ENCODE measurements around the gene GUF1.

Gene GUF1

DNA sequence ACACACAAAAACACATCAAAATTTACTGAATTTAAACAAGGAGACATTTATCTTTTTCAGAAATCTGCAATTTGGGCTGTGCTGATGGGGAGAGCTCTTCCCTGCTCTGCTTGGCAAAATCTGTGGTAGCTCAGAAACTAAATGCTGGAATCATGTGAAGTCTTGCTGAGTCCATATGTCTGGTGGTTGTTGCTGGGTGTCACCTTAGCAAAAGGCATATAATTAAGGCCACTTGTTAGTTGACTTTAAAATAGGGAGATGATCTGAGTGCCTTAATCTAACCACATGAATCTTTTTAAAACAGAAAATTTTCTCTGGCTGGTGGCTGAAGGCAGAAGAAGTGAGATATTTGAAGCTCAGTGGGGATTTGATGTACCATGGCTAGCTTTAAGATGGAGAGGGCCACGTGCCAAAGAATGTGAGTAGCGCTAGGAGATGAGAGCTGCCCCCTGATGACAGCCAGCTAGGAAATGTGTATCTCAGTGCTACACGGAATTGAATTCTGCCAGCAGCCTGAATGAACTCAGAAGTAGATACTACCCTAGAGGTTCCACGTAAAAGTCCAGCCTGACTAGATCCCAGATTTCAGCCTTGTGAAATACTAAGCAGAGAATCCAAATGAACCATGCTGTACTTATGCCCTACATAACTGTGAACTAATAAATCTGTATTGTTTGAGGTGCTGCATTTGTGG is 7.6 kb upstream of the GUF1 start:
- H3K36me3 Mint-ChIP-seq (ENCODE audit: low read depth), result no peaks in the 10 kb centered on the region
- no peak for DNase-seq (ENCODE audit: low spot score)
- H3K27me3 Mint-ChIP-seq (ENCODE audit: low read depth), result peaks cover 5% of the 10 kb centered on the region
- H3K27ac Mint-ChIP-seq, result no peak overlapping the region
- no peaks in the 10 kb centered on the region for H3K9me3 Mint-ChIP-seq
- peaks cover 2% of the 10 kb centered on the region for H3K4me1 Mint-ChIP-seq (ENCODE audit: low read depth)
- no peak overlapping the region for H3K4me3 Mint-ChIP-seq

DNA sequence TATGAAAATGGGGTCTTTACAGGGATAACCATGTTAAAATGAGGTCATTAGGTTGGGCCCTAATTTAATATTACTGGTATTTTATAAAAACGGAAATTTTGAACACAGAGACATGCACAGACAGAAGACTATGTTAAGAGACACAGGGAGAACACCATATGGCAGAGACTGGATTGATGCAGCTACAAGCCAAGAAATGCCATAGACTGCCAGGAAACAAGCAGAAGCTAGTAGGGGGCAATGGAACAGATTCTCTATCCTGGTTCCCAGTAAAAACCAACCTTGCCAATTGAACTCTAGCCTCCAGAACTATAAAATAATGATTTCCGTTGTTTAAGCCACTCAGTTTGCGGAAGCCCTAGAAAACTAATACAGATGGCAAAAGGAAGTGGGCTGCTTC is 6.6 kb upstream of the GUF1 start:
- DNase-seq (ENCODE audit: low spot score), result no peak

GRCh38 chr4:44674471-44674870 is 3.7 kb upstream of the GUF1 start:
- Mint-ChIP-seq H3K9me3 (no peaks in the 10 kb centered on the region), H3K4me1 (ENCODE audit: low read depth) (peaks cover 8% of the 10 kb centered on the region), H3K27me3 (ENCODE audit: low read depth) (peaks cover 5% of the 10 kb centered on the region), H3K4me3 (no peak overlapping the region), H3K36me3 (ENCODE audit: low read depth) (peaks cover 2% of the 10 kb centered on the region), H3K27ac (no peak overlapping the region)
- no peak for DNase-seq (ENCODE audit: low spot score)

More for the DNA sequence above, 6.6 kb upstream of the GUF1 start:
- Mint-ChIP-seq H3K27ac (no peak overlapping the region), H3K27me3 (ENCODE audit: low read depth) (peaks cover 5% of the 10 kb centered on the region), H3K9me3 (no peaks in the 10 kb centered on the region), H3K4me1 (ENCODE audit: low read depth) (peaks cover 2% of the 10 kb centered on the region), H3K4me3 (no peak overlapping the region), H3K36me3 (ENCODE audit: low read depth) (no peaks in the 10 kb centered on the region)

DNA sequence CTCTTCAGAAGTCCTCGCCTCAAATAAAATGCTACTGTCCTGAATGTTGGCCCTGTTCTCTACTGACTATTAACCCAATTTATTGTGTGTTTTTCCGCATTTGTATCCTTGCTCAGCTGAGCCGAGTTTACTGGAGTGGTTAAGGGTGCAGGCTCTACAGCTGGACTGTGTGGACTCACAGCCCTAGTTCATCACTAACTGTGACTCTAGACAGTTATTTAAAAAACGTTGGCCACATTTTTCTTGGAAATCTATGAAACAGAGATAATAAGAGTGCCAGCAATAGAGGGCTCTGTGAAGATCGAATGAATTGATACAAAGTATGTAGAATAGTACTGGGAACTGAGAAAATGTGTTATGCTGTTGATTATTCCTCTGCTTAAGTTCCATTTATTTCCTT is 2.9 kb upstream of the GUF1 start:
- DNase-seq (ENCODE audit: low spot score), result no peak
- Mint-ChIP-seq H3K4me3 (no peak overlapping the region), H3K27ac (no peak overlapping the region), H3K27me3 (ENCODE audit: low read depth) (peaks cover 5% of the 10 kb centered on the region), H3K4me1 (ENCODE audit: low read depth) (peaks cover 10% of the 10 kb centered on the region), H3K36me3 (ENCODE audit: low read depth) (peaks cover 2% of the 10 kb centered on the region), H3K9me3 (no peaks in the 10 kb centered on the region)

DNA sequence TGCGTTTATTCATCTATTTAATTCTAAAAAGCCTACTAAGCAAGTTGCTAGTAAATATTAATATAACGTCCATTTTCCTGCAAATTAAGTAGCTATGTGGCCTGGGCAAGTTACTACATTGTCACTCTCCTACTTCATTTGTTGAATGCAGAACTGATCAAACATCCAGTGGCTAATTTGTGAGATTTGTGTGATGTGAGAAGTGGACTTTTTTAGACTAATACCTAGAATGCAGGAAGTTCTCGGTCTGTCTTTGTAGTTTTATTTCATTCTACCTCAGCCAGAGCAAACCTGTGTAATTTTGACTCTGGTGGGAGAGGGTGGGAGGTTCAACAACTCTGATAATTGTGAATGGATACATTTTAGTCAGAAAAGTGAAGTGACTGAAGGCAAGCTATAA is 840 bp downstream of the GUF1 start:
- H3K9me3 Mint-ChIP-seq, result no peaks in the 10 kb centered on the region
- peaks cover 11% of the 10 kb centered on the region for H3K36me3 Mint-ChIP-seq (ENCODE audit: low read depth)
- H3K4me3 Mint-ChIP-seq, result peak overlapping the region; percentile 91
- no peak for DNase-seq (ENCODE audit: low spot score)
- H3K27ac Mint-ChIP-seq, result peak overlapping the region; percentile 93
- peaks cover 18% of the 10 kb centered on the region for H3K4me1 Mint-ChIP-seq (ENCODE audit: low read depth)
- H3K27me3 Mint-ChIP-seq (ENCODE audit: low read depth), result no peaks in the 10 kb centered on the region

DNA sequence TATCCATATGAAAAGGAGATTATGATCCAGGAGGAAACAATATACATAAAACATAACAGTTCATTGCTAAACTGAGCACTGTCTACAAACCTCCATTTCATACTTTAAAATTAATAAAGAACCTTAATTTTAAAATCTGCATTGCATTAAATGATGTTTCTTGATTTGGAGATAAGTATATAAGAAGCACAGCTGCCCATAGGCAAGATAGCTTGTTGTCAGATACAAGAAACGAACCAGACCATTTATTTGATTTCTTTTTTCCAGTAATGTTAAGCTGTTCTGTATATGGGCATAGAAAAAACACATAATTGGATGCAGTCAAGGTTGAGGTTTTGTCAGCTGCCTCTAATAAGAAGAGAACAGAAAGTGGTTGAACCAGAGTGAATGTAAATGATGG is 6.4 kb downstream of the GUF1 start:
- Mint-ChIP-seq H3K4me1 (ENCODE audit: low read depth) (peaks cover 17% of the 10 kb centered on the region), H3K36me3 (ENCODE audit: low read depth) (peaks cover 47% of the 10 kb centered on the region), H3K27me3 (ENCODE audit: low read depth) (no peaks in the 10 kb centered on the region), H3K4me3 (no peak overlapping the region), H3K9me3 (no peaks in the 10 kb centered on the region), H3K27ac (no peak overlapping the region)
- DNase-seq (ENCODE audit: low spot score), result no peak

DNA sequence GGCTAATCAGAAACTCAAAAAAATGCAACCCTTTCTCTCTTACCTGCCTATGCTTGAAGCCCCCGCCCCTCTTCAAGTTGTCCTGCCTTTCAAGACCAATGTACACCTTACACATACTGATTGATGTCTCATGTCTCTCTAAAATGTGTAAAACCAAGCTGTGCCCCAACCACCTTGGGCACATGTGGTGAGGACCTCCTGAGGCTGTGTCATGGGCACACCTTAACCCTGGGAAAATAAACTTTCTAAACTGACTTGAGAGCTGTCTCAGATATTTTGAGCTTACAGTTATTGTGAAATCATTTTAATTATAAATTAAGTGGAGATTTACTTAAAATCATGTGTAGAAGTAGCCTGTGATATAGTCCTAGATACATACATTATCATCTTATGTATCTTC is 22.2 kb downstream of the GUF1 start:
- no peaks in the 10 kb centered on the region for H3K27me3 Mint-ChIP-seq (ENCODE audit: low read depth)
- H3K36me3 Mint-ChIP-seq (ENCODE audit: low read depth), result peaks cover 41% of the 10 kb centered on the region
- no peak for DNase-seq (ENCODE audit: low spot score)
- no peak overlapping the region for H3K4me3 Mint-ChIP-seq
- H3K27ac Mint-ChIP-seq, result no peak overlapping the region
- H3K4me1 Mint-ChIP-seq (ENCODE audit: low read depth), result peaks cover 5% of the 10 kb centered on the region
- no peaks in the 10 kb centered on the region for H3K9me3 Mint-ChIP-seq

GRCh38 chr4:44701037-44701436 is 22.8 kb downstream of the GUF1 start:
- no peak overlapping the region for H3K27ac Mint-ChIP-seq
- H3K4me3 Mint-ChIP-seq, result no peak overlapping the region
- no peaks in the 10 kb centered on the region for H3K27me3 Mint-ChIP-seq (ENCODE audit: low read depth)
- H3K4me1 Mint-ChIP-seq (ENCODE audit: low read depth), result peaks cover 2% of the 10 kb centered on the region
- H3K9me3 Mint-ChIP-seq, result no peaks in the 10 kb centered on the region
- DNase-seq (ENCODE audit: low spot score), result no peak
- H3K36me3 Mint-ChIP-seq (ENCODE audit: low read depth), result peaks cover 39% of the 10 kb centered on the region

- DNase-seq (ENCODE audit: low spot score), result no peak
- Mint-ChIP-seq H3K27me3 (ENCODE audit: low read depth) (no peaks in the 10 kb centered on the region), H3K4me3 (no peak overlapping the region), H3K27ac (no peak overlapping the region), H3K4me1 (ENCODE audit: low read depth) (no peaks in the 10 kb centered on the region), H3K9me3 (no peaks in the 10 kb centered on the region), H3K36me3 (ENCODE audit: low read depth) (peaks cover 21% of the 10 kb centered on the region)
Measured at GRCh38 chr4:44704673-44705072, 26.5 kb downstream of the GUF1 start.

DNA sequence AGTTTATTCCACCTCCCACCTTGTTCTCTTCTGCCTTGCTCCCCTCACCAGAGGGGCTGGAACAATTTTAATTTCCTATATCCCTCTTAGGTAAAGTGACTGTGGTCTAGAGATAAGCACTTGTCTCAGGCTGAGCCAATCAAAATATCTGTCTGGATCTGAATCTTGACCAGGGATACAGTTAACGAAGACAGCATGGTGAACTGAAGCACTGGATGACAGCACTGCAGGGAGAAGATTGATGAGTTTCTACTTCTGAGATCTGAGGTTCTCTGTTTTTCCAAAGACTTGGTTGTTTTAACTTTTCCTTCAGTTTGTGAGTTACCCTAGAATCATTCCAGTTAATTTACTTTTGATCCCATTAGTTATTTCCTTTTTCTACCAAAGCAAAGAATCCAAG is 34.9 kb downstream of the GUF1 start:
- DNase-seq (ENCODE audit: low spot score), result no peak
- no peaks in the 10 kb centered on the region for H3K4me1 Mint-ChIP-seq (ENCODE audit: low read depth)
- no peaks in the 10 kb centered on the region for H3K27me3 Mint-ChIP-seq (ENCODE audit: low read depth)
- H3K9me3 Mint-ChIP-seq, result no peaks in the 10 kb centered on the region
- H3K36me3 Mint-ChIP-seq (ENCODE audit: low read depth), result peaks cover 5% of the 10 kb centered on the region
- H3K27ac Mint-ChIP-seq, result no peak overlapping the region
- H3K4me3 Mint-ChIP-seq, result no peak overlapping the region

- Mint-ChIP-seq H3K36me3 (ENCODE audit: low read depth) (peaks cover 8% of the 10 kb centered on the region), H3K27ac (no peak overlapping the region), H3K4me3 (no peak overlapping the region), H3K9me3 (no peaks in the 10 kb centered on the region), H3K4me1 (ENCODE audit: low read depth) (peaks cover 1% of the 10 kb centered on the region), H3K27me3 (ENCODE audit: low read depth) (no peaks in the 10 kb centered on the region)
- no peak for DNase-seq (ENCODE audit: low spot score)
Measured at GRCh38 chr4:44716597-44716996, 38.4 kb downstream of the GUF1 start.

DNA sequence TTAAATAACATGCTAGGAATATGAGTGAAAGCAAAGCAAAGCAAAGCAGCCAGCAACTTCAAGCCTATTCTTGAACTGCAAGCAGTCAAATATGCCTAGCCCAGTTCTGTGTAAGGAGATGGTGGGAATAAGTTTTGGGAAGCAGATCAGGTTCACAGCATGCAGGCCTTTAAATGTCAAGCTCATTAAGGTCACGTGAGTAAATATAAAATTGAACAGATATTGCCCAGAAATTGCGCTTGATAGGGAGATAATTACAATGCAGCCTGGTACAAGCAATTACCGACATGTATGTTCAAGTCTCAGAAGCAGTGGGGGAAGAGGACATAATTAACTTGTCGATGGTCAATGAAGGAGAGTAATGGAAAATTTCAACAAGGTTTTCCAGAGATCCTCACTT is 42.2 kb downstream of the GUF1 start:
- Mint-ChIP-seq H3K4me3 (no peak overlapping the region), H3K27me3 (ENCODE audit: low read depth) (no peaks in the 10 kb centered on the region), H3K9me3 (no peaks in the 10 kb centered on the region), H3K36me3 (ENCODE audit: low read depth) (peaks cover 8% of the 10 kb centered on the region), H3K4me1 (ENCODE audit: low read depth) (peaks cover 16% of the 10 kb centered on the region), H3K27ac (no peak overlapping the region)
- no peak for DNase-seq (ENCODE audit: low spot score)

DNA sequence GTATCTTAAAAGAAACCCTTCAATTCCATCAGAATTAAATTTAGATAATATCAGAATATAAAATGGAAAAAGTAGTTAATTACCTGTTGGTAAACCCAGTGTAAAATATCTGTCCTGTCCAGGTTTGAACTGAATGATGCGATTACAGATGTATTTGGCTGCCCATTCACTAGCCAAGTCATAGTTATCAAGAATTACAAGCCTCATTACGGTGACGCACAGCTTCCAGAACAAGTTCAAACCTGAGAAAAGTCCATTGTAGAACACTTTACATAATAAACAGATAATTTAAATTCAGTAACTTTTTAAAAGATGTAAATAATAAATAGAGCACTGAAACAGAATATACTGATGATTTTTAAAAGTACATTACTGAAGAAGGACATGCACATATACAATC is 43.8 kb downstream of the GUF1 start:
- no peak for DNase-seq (ENCODE audit: low spot score)
- H3K4me3 Mint-ChIP-seq, result no peak overlapping the region
- H3K9me3 Mint-ChIP-seq, result no peaks in the 10 kb centered on the region
- peaks cover 25% of the 10 kb centered on the region for H3K4me1 Mint-ChIP-seq (ENCODE audit: low read depth)
- H3K36me3 Mint-ChIP-seq (ENCODE audit: low read depth), result peaks cover 8% of the 10 kb centered on the region
- H3K27me3 Mint-ChIP-seq (ENCODE audit: low read depth), result no peaks in the 10 kb centered on the region
- no peak overlapping the region for H3K27ac Mint-ChIP-seq

- Mint-ChIP-seq H3K36me3 (ENCODE audit: low read depth) (peaks cover 7% of the 10 kb centered on the region), H3K4me1 (ENCODE audit: low read depth) (peaks cover 24% of the 10 kb centered on the region), H3K9me3 (no peaks in the 10 kb centered on the region), H3K27me3 (ENCODE audit: low read depth) (peaks cover 3% of the 10 kb centered on the region), H3K4me3 (peak overlapping the region; percentile 86), H3K27ac (peak overlapping the region; percentile 35)
- no peak for DNase-seq (ENCODE audit: low spot score)
Measured at GRCh38 chr4:44725166-44725565, 46.9 kb downstream of the GUF1 start.

GRCh38 chr4:44725726-44726037 is 47.5 kb downstream of the GUF1 start:
- H3K4me1 Mint-ChIP-seq (ENCODE audit: low read depth), result peaks cover 24% of the 10 kb centered on the region
- no peak for DNase-seq (ENCODE audit: low spot score)
- peaks cover 7% of the 10 kb centered on the region for H3K27me3 Mint-ChIP-seq (ENCODE audit: low read depth)
- H3K4me3 Mint-ChIP-seq, result peak overlapping the region; percentile 86
- peaks cover 2% of the 10 kb centered on the region for H3K36me3 Mint-ChIP-seq (ENCODE audit: low read depth)
- peak overlapping the region; percentile 86 for H3K27ac Mint-ChIP-seq
- no peaks in the 10 kb centered on the region for H3K9me3 Mint-ChIP-seq
